HG02943 (cell line): ENCODE results near the gene REG3G.

Source experiments
- ATAC-seq: cut with Tn5 transposase; IDR thresholded peaks from one replicate; pipeline ENCODE4 v1.9.1; 2021; ENCODE audit warnings: mild to moderate bottlenecking, low read depth, moderate library complexity; ENCODE audit not compliant: unreplicated experiment

The REG3G gene

GRCh38 chr2:79025421-79025820 lies at the start of gene REG3G:
REG3G (plus strand) TSS chr2:79025702; CDS start chr2:79026094, 392 bp downstream.
- no peak for ATAC-seq

GRCh38 chr2:78977661-78978145 lies 47.8 kb upstream of the REG3G start:
- ATAC-seq: peak; percentile 92

- ATAC-seq: no peak
Measured at GRCh38 chr2:78978340-78978739, 47.2 kb upstream of the REG3G start.

- peak; percentile 44 for ATAC-seq
Measured at GRCh38 chr2:78979380-78980151, 45.9 kb upstream of the REG3G start.

GRCh38 chr2:78980152-78980465 lies 45.4 kb upstream of the REG3G start:
- no peak for ATAC-seq

- ATAC-seq: no peak
Measured at GRCh38 chr2:78980871-78981270, 44.6 kb upstream of the REG3G start.

GRCh38 chr2:78982638-78983330 lies 42.7 kb upstream of the REG3G start:
- ATAC-seq: no peak

GRCh38 chr2:78984386-78984785 lies 41.1 kb upstream of the REG3G start:
- ATAC-seq: no peak

- ATAC-seq: no peak
Measured at GRCh38 chr2:78985558-78985957, 39.9 kb upstream of the REG3G start.

GRCh38 chr2:78989051-78989450 lies 36.5 kb upstream of the REG3G start:
- no peak for ATAC-seq

GRCh38 chr2:78992451-78992806 lies 33.1 kb upstream of the REG3G start:
- no peak for ATAC-seq

GRCh38 chr2:78992807-78993517 lies 32.5 kb upstream of the REG3G start:
- ATAC-seq: no peak

- no peak for ATAC-seq
Measured at GRCh38 chr2:78993518-78994148, 31.9 kb upstream of the REG3G start.

GRCh38 chr2:78994789-78995188 lies 30.7 kb upstream of the REG3G start:
- ATAC-seq: no peak

GRCh38 chr2:78999406-78999805 lies 26.1 kb upstream of the REG3G start:
- ATAC-seq: no peak

- no peak for ATAC-seq
Measured at GRCh38 chr2:79000008-79000576, 25.4 kb upstream of the REG3G start.

- no peak for ATAC-seq
Measured at GRCh38 chr2:79001285-79001684, 24.2 kb upstream of the REG3G start.

GRCh38 chr2:79004680-79005079 lies 20.8 kb upstream of the REG3G start:
- no peak for ATAC-seq

GRCh38 chr2:79005216-79005615 lies 20.3 kb upstream of the REG3G start:
- no peak for ATAC-seq

- no peak for ATAC-seq
Measured at GRCh38 chr2:79009388-79009787, 16.1 kb upstream of the REG3G start.

GRCh38 chr2:79011496-79011895 lies 14.0 kb upstream of the REG3G start:
- no peak for ATAC-seq
